ENCODE data around the gene EMSY.

DNA sequence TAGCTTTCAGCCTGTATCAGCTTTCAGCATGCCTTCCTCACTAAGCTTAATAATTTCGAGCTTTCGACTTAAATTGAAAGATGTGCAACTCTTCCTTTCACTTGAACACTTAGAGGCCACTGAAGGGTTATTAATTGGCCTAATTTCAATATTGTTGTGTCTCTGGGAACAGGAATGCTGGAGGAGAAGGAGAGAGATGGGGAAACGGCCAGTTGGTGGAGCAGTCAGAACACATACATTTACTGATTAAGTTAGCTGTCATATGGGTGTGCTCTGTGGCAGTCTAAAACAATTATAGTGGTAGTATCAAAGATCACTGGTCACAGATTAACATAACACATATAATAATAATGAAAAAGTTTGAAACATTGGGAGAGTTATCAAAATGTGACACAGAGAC lies 119.5 kb downstream of the EMSY start:
- TF ChIP-seq, protein P1, sequence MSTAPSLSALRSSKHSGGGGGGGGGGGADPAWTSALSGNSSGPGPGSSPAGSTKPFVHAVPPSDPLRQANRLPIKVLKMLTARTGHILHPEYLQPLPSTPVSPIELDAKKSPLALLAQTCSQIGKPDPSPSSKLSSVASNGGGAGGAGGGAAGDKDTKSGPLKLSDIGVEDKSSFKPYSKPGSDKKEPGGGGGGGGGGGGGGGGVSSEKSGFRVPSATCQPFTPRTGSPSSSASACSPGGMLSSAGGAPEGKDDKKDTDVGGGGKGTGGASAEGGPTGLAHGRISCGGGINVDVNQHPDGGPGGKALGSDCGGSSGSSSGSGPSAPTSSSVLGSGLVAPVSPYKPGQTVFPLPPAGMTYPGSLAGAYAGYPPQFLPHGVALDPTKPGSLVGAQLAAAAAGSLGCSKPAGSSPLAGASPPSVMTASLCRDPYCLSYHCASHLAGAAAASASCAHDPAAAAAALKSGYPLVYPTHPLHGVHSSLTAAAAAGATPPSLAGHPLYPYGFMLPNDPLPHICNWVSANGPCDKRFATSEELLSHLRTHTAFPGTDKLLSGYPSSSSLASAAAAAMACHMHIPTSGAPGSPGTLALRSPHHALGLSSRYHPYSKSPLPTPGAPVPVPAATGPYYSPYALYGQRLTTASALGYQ (CRISPR knock-in tag; IDR thresholded peaks at IDR 0.05): no peak
- TF ChIP-seq, protein P2, sequence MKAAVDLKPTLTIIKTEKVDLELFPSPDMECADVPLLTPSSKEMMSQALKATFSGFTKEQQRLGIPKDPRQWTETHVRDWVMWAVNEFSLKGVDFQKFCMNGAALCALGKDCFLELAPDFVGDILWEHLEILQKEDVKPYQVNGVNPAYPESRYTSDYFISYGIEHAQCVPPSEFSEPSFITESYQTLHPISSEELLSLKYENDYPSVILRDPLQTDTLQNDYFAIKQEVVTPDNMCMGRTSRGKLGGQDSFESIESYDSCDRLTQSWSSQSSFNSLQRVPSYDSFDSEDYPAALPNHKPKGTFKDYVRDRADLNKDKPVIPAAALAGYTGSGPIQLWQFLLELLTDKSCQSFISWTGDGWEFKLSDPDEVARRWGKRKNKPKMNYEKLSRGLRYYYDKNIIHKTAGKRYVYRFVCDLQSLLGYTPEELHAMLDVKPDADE (CRISPR knock-in tag; IDR thresholded peaks at IDR 0.05): no peak
